Neutrophil (primary cell): ENCODE results near the gene XAF1.
"Not testable (repeated sequence)": the region's sequence is repeated elsewhere in the genome, so short reads cannot be mapped to it uniquely, and the experiment has no call there.

Experiments
- H3K27ac ChIP-seq: fragments of 200-600 bp; sonication (generic); 2 replicates; pipeline ENCODE4 v1.5.1; 2016; ENCODE audit warnings: mild to moderate bottlenecking, moderate library complexity
- H3K27me3 ChIP-seq: fragments of 200-600 bp; sonication (generic); 2 replicates; pipeline ENCODE4 v1.6.0; 2016; ENCODE audit warnings: mild to moderate bottlenecking
- H3K36me3 ChIP-seq: fragments of 200-600 bp; sonication (generic); 2 replicates; pipeline ENCODE4 v1.5.1; 2017
- H3K4me1 ChIP-seq, 2 experiments: fragments of 200-600 bp in 1 of 2; sonication (generic) in 1 of 2; 1 replicate in 1 of 2; 2 replicates in 1 of 2; pipeline versions ENCODE4 v1.5.1 to v1.6.1; 2013 to 2016; ENCODE audit warnings: low read depth in 1 of 2, low read length in 1 of 2, mild to moderate bottlenecking in 1 of 2, moderate library complexity in 1 of 2; ENCODE audit not compliant: control insufficient read depth in 1 of 2, insufficient read depth in 1 of 2
- H3K4me3 ChIP-seq, 2 experiments: fragments of 200-600 bp in 1 of 2; sonication (generic) in 1 of 2; 1 replicate in 1 of 2; 2 replicates in 1 of 2; pipeline ENCODE4 v1.5.1; 2013 to 2016; ENCODE audit warnings: low read depth in 1 of 2, low read length in 1 of 2, mild to moderate bottlenecking in 1 of 2, moderate library complexity in 1 of 2
- H3K9me3 ChIP-seq: fragments of 200-600 bp; sonication (generic); 2 replicates; pipeline ENCODE4 v1.5.1; 2016
- CTCF ChIP-seq: fragments of 200-600 bp; sonication (generic); IDR thresholded peaks from 2 replicates; pipeline ENCODE4 v1.5.1; 2016; ENCODE audit warnings: antibody characterized with exemption

The XAF1 gene

GRCh38 chr17:6772016-6772415 is 16.2 kb downstream of the XAF1 start:
- H3K9me3 ChIP-seq: no peaks in the 10 kb centered on the region
- TF ChIP-seq CTCF: no peak
- no peak overlapping the region for H3K4me3 ChIP-seq
- no peaks in the 10 kb centered on the region for H3K4me1 ChIP-seq
- H3K36me3 ChIP-seq: peaks cover 37% of the 10 kb centered on the region
- H3K27ac ChIP-seq: no peak overlapping the region
- H3K27me3 ChIP-seq: peaks cover 27% of the 10 kb centered on the region

DNA sequence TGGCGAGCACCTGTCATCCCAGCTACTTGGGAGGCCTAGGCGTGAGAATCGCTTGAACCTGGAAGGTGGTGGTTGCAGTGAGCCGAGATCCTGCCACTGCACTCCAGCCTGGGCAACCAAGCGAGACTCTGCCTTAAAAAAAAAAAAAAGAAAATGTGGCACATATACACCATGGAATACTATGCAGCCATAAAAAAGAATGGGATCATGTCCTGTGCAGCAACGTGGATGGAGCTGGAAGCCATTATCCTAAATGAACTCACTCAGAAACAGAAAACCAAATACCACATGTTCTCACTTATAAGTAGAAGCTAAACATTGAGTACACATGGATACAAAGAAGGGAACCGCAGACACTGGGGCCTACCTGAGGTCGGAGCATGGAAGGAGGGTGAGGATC is 19.1 kb downstream of the XAF1 start:
- not testable (repeated sequence) for H3K4me3 ChIP-seq, H3K4me1 ChIP-seq, H3K9me3 ChIP-seq, H3K27ac ChIP-seq
- Histone ChIP-seq H3K36me3 (peaks cover 29% of the 10 kb centered on the region), H3K27me3 (peaks cover 56% of the 10 kb centered on the region)

DNA sequence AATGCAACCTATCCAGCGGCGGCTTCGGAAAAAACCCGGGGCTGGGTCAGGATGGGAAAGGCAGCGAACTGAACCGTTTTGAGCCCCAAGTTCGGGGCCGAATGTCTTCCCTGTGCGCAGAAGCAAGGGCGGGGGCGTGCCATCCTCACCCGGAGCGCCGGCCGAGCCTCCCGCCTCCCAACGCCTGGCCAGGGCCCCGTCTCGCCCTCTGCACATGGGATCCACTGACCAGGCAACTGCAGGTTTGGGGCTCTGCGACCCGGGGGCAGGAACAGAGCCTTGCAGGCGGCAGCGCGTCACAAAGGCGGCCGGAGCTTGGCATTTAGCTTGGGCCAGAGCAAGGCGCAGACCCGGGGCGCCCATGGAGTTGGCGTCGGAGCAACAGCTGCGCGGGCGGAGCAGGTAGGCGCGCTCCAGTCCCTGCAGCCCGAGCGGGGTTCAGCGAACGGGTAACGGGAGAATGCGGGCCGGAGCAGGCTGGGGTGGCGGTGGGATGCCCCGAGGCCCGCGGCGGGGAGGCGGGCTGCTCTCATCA is 20.1 kb downstream of the XAF1 start, which contains the start of gene FBXO39:
TSS of gene FBXO39 (plus strand) at position 345 of the 535 bp plus-strand sequence. CDS start 3,654 bp downstream, outside the sequence.
- Histone ChIP-seq H3K36me3 (peaks cover 24% of the 10 kb centered on the region), H3K4me3 (no peak within 1 kb of the TSS), H3K27me3 (peaks cover 66% of the 10 kb centered on the region), H3K27ac (no peak within 1 kb of the TSS), H3K4me1 (no peaks in the 10 kb centered on the region), H3K9me3 (no peaks in the 10 kb centered on the region)
- no peak for TF ChIP-seq CTCF

- Histone ChIP-seq H3K9me3 (no peaks in the 10 kb centered on the region), H3K27ac (no peak overlapping the region), H3K4me1 (no peaks in the 10 kb centered on the region), H3K36me3 (no peaks in the 10 kb centered on the region), H3K4me3 (no peak overlapping the region), H3K27me3 (peaks cover 100% of the 10 kb centered on the region)
- TF ChIP-seq CTCF: no peak
These were observed 23.6 kb downstream of the XAF1 start for GRCh38 chr17:6779411-6779810.

DNA sequence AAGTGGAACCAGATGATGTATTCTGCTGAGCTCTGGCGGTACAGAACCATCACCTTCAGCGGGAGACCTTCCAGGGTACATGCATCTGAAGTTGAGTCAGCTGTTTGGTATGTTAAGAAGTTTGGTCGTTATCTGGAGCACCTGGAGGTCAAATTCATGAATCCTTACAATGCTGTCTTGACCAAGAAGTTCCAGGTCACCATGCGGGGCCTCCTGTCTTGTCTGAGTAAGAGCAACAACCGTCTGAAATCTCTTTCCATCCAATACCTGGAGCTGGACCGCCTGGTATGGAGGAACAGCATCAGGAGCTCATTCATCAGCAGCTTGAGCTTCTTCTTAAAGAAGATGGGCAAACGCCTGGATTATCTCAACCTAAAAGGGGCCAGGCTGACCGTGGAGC is 24.2 kb downstream of the XAF1 start:
- H3K27ac ChIP-seq: no peak overlapping the region
- H3K27me3 ChIP-seq: peaks cover 100% of the 10 kb centered on the region
- no peaks in the 10 kb centered on the region for H3K4me1 ChIP-seq
- no peaks in the 10 kb centered on the region for H3K9me3 ChIP-seq
- no peak for TF ChIP-seq CTCF
- no peaks in the 10 kb centered on the region for H3K36me3 ChIP-seq
- no peak overlapping the region for H3K4me3 ChIP-seq

DNA sequence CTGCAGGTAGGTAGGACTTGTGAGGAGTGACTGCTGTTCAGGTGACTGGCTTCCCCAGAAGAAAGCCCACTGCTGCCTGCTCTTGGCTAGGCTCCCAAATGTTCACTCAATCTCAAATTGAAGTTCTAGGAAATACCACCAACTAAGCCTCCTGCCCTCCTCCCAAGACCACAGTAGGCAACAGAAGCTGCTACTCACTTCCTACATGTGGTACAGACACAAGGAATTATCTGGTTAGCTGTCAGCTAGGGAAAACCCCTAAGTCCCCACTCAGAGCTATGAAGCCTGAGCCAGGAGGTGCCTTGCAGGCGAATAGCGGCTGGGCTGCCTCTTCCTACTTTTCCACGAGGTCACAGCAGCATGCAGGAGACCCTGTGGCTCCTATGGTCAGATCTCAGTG is 25.0 kb downstream of the XAF1 start:
- Histone ChIP-seq H3K4me3 (no peak overlapping the region), H3K9me3 (no peaks in the 10 kb centered on the region), H3K27ac (no peak overlapping the region), H3K4me1 (no peaks in the 10 kb centered on the region), H3K27me3 (peaks cover 100% of the 10 kb centered on the region), H3K36me3 (no peaks in the 10 kb centered on the region)
- no peak for TF ChIP-seq CTCF
